Smooth muscle cell (in vitro differentiated cells): ENCODE data around the gene TASP1. TPM values are rescaled to one million over a fixed set of nuclear protein-coding genes. Genes with fewer than 3 reads are reported as not detected.
A peak's percentile ranks its signal among the peaks of the same experiment; 100 is the strongest.

Source experiments
- DNase-seq: peaks from one replicate; lab custom pipeline; 2025; ENCODE audit not compliant: unreplicated experiment; lab: John Stamatoyannopoulos, UW
- H2AFZ ChIP-seq: fragments of 200-600 bp; sonication (generic); 2 replicates; pipeline ENCODE4 v1.6.0; 2016; ENCODE audit warnings: antibody characterized with exemption, low read depth, mild to moderate bottlenecking
- H3F3A ChIP-seq: fragments of 200-600 bp; sonication (generic); 2 replicates; pipeline ENCODE4 v1.6.0; 2017; ENCODE audit warnings: antibody characterized with exemption, low read depth
- H3K27ac ChIP-seq: fragments of 200-600 bp; sonication (generic); 2 replicates; pipeline ENCODE4 v1.5.1; 2016; ENCODE audit warnings: low read depth, mild to moderate bottlenecking
- H3K27me3 ChIP-seq: fragments of 200-600 bp; sonication (generic); 2 replicates; pipeline ENCODE4 v1.6.1; 2016; ENCODE audit warnings: low read depth, mild to moderate bottlenecking
- H3K36me3 ChIP-seq: fragments of 200-600 bp; sonication (generic); 2 replicates; pipeline ENCODE4 v1.5.1; 2016; ENCODE audit warnings: low read depth
- H3K4me1 ChIP-seq: fragments of 200-600 bp; sonication (generic); 2 replicates; pipeline ENCODE4 v1.5.1; 2016; ENCODE audit warnings: low read depth
- H3K4me2 ChIP-seq: fragments of 200-600 bp; sonication (generic); 2 replicates; pipeline ENCODE4 v1.6.0; 2016; ENCODE audit warnings: mild to moderate bottlenecking
- H3K4me3 ChIP-seq: fragments of 200-600 bp; sonication (generic); 2 replicates; pipeline ENCODE4 v1.5.1; 2016; ENCODE audit warnings: mild to moderate bottlenecking
- H3K79me2 ChIP-seq: fragments of 200-600 bp; sonication (generic); 2 replicates; pipeline ENCODE4 v1.6.0; 2016; ENCODE audit warnings: low read depth, mild to moderate bottlenecking
- H3K9ac ChIP-seq: fragments of 200-600 bp; sonication (generic); 2 replicates; pipeline ENCODE4 v1.6.0; 2016; ENCODE audit warnings: low read depth
- H3K9me3 ChIP-seq: fragments of 200-600 bp; sonication (generic); replicated peaks from 2 replicates; pipeline ENCODE4 v1.5.1; 2016; ENCODE audit warnings: low read depth
- H4K20me1 ChIP-seq: fragments of 200-600 bp; sonication (generic); 2 replicates; pipeline ENCODE4 v1.6.0; 2016; ENCODE audit warnings: low read depth
- WGBS: methylation state at CpG from one replicate; pipeline ENCODE4 v1.1.7; 2016; ENCODE audit warnings: low lambda C conversion rate; 5-methylcytosine and 5-hydroxymethylcytosine counted together
- polyA plus RNA-seq: library from polyadenylated mRNA; unstranded; fragments of >200 nt; fragmentation: Nextera tagmentation; extraction: Ambion mirVana; gene quantifications from 2 replicates; pipeline ENCODE4 v1.2.1, GENCODE V29; 2016
- total RNA-seq: library from RNA; depleted of rRNA; stranded (reverse); fragments of >200 nt; gene quantifications from 2 replicates; pipeline ENCODE4 v1.2.3, GENCODE V29; 2014
- TF ChIP-seq, protein P1 (sequence below): fragments of 200-600 bp; sonication (generic); IDR thresholded peaks from 2 replicates; pipeline ENCODE4 v1.5.1; 2017; ENCODE audit warnings: borderline replicate concordance, mild to moderate bottlenecking, antibody characterized with exemption; ENCODE audit not compliant: insufficient read depth, poor library complexity, severe bottlenecking

TASP1 gene
- total and polyA plus RNA-seq, 2 experiments from 2014 or later = 6.4 to 17.5 TPM

DNA sequence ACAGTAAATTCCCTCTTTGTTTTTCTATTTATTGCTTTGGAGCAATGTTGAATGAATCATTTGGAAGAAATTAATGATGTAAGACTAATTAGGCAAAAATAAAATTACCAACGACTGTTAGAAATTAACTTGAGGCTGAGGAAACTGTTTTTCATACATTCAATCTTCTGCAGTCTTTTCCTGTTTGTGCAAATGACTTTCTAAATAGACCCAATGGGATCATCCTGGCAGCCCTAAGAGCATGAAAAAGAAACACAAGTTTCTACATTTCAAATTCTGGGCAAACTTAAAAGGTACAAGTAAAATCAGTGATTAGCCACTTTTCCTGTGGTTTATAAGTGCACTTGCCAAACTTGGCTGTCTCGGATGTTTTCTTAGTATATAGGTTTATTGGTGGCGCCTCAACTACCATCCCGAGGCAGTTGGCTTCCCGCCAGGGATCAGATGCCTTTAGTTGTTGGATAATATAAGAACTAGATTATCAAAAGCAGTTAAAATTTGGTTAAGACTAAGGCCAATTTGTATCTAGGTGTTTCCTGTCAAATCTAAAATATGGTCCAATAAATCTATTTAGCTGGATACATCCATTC is 236.5 kb downstream of the TASP1 start:
- no peak overlapping the region for H2AFZ ChIP-seq
- no peak overlapping the region for H3K4me2 ChIP-seq
- peaks cover 7% of the 10 kb centered on the region for H3K4me1 ChIP-seq
- peaks cover 14% of the 10 kb centered on the region for H3F3A ChIP-seq
- H3K27me3 ChIP-seq = no peaks in the 10 kb centered on the region
- no peaks in the 10 kb centered on the region for H3K79me2 ChIP-seq
- no peaks in the 10 kb centered on the region for H4K20me1 ChIP-seq
- H3K9ac ChIP-seq = no peak overlapping the region
- no peaks in the 10 kb centered on the region for H3K9me3 ChIP-seq
- H3K27ac ChIP-seq = no peak overlapping the region
- H3K4me3 ChIP-seq = no peak overlapping the region
- WGBS = 93% methylated on average over 5 of the region's 5 CpGs
- no peaks in the 10 kb centered on the region for H3K36me3 ChIP-seq
- DNase-seq = no peak
- TF ChIP-seq, protein P1, sequence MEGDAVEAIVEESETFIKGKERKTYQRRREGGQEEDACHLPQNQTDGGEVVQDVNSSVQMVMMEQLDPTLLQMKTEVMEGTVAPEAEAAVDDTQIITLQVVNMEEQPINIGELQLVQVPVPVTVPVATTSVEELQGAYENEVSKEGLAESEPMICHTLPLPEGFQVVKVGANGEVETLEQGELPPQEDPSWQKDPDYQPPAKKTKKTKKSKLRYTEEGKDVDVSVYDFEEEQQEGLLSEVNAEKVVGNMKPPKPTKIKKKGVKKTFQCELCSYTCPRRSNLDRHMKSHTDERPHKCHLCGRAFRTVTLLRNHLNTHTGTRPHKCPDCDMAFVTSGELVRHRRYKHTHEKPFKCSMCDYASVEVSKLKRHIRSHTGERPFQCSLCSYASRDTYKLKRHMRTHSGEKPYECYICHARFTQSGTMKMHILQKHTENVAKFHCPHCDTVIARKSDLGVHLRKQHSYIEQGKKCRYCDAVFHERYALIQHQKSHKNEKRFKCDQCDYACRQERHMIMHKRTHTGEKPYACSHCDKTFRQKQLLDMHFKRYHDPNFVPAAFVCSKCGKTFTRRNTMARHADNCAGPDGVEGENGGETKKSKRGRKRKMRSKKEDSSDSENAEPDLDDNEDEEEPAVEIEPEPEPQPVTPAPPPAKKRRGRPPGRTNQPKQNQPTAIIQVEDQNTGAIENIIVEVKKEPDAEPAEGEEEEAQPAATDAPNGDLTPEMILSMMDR = no peak

DNA sequence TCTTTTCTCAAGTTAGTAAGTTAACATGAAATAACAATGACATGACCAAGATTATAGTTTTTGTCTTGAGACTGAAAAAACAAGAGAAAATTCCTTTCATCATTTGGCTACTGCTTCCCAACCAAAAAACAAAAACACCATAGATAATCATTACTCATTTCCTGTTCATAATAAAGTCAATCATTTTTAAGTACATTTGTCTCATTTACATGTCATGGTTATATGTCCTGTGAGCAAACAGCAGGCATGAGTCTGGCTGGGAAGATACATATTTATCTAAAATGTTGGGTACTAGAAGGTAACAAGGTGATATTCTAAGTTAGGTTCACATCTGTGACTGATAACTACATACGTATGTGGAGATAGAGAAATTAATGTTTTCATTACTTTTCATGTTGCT is 237.1 kb downstream of the TASP1 start:
- H4K20me1 ChIP-seq = no peaks in the 10 kb centered on the region
- 94% methylated on average over 1 of the region's 1 CpG for WGBS
- no peaks in the 10 kb centered on the region for H3K9me3 ChIP-seq
- TF ChIP-seq, protein P1 = no peak
- H3K4me1 ChIP-seq = peaks cover 12% of the 10 kb centered on the region
- H3F3A ChIP-seq = peaks cover 20% of the 10 kb centered on the region
- no peak overlapping the region for H3K4me3 ChIP-seq
- H3K9ac ChIP-seq = no peak overlapping the region
- H3K79me2 ChIP-seq = no peaks in the 10 kb centered on the region
- no peak overlapping the region for H2AFZ ChIP-seq
- H3K4me2 ChIP-seq = no peak overlapping the region
- H3K36me3 ChIP-seq = no peaks in the 10 kb centered on the region
- H3K27ac ChIP-seq = no peak overlapping the region
- no peaks in the 10 kb centered on the region for H3K27me3 ChIP-seq
- no peak for DNase-seq

DNA sequence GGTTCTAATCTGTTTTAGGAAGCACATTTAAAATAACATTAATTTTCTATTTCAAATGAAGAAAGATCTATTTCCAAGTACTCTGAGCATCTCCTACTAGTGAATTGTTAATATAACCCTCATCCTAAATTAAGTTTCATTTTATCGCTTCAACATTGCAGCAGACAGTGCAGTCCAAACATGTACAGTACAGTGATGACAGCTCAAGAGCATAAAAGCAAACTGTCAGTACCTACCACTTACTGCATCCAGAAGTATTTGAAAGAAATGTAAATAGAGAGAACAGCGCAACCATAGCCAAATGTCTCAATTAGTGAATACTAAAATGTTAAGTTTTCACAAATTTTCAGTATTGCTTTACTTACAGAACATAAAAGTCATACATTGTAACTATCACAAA is 238.3 kb downstream of the TASP1 start:
- peaks cover 18% of the 10 kb centered on the region for H3K4me1 ChIP-seq
- TF ChIP-seq, protein P1 = no peak
- no peak overlapping the region for H3K27ac ChIP-seq
- no peaks in the 10 kb centered on the region for H3K27me3 ChIP-seq
- H4K20me1 ChIP-seq = no peaks in the 10 kb centered on the region
- H3K79me2 ChIP-seq = no peaks in the 10 kb centered on the region
- no peaks in the 10 kb centered on the region for H3K9me3 ChIP-seq
- no peaks in the 10 kb centered on the region for H3K36me3 ChIP-seq
- H3K4me3 ChIP-seq = no peak overlapping the region
- no peak overlapping the region for H3K9ac ChIP-seq
- DNase-seq = no peak
- H2AFZ ChIP-seq = no peak overlapping the region
- H3K4me2 ChIP-seq = no peak overlapping the region
- H3F3A ChIP-seq = peaks cover 21% of the 10 kb centered on the region
- 79% methylated on average over 2 of the region's 2 CpGs for WGBS

DNA sequence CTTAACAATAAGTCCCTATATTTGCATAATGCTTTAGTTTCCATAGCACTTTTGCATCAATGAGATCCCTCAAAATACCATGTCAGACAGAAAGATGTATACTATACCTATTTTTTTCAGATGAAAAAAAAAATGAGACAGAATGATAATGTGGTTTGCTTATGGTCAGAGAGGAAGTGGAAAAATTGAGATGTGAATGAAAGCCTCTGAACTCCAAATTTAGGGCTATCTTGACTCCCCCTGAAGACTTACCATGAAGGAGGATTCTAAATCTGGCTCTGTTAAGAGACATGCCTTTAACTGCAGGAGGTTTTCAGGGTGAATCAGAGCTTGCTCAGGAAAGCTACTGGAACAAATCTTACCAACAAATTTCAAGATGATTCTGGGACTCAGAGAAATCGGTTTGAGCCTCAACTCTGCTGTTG is 241.4 kb downstream of the TASP1 start:
- Histone ChIP-seq H3K79me2 (no peaks in the 10 kb centered on the region), H3F3A (peaks cover 27% of the 10 kb centered on the region), H3K4me3 (no peak overlapping the region), H2AFZ (no peak overlapping the region), H3K4me2 (peak overlapping the region; percentile 61), H4K20me1 (no peaks in the 10 kb centered on the region), H3K27ac (peak overlapping the region; percentile 86), H3K4me1 (peaks cover 18% of the 10 kb centered on the region), H3K9me3 (no peaks in the 10 kb centered on the region), H3K27me3 (no peaks in the 10 kb centered on the region), H3K9ac (peak overlapping the region; percentile 18), H3K36me3 (no peaks in the 10 kb centered on the region)
- DNase-seq = no peak
- WGBS = 38% methylated on average over 1 of the region's 1 CpG
- TF ChIP-seq, protein P1 = no peak
